ENCODE results near the gene SNAPC3. TPM values are rescaled to one million over a fixed set of nuclear protein-coding genes. Genes with fewer than 3 reads are reported as not detected.
"Not testable (repeated sequence)": the region's sequence is repeated elsewhere in the genome, so short reads cannot be mapped to it uniquely, and the experiment has no call there.

Gene SNAPC3
- total RNA-seq (2014; rRNA removed; shearing (Covaris generic); ENCODE audit: low replicate concordance): 53.4 and 63.0 TPM in 2 replicates

- H3K9me3 ChIP-seq (ENCODE audit: low read length): no peaks in the 10 kb centered on the region
- peak within 1 kb of the TSS; percentile 82 for H3K9ac ChIP-seq (ENCODE audit: low read length)
- H3K9me2 ChIP-seq (replicated peaks; ENCODE audit: insufficient read depth, low read length): no peaks in the 10 kb centered on the region
- peak; percentile 97 for DNase-seq
- H3K27ac ChIP-seq (ENCODE audit: low read length): peak within 1 kb of the TSS; percentile 67
- peaks cover 49% of the 10 kb centered on the region for H3K79me2 ChIP-seq (ENCODE audit: low read length)
- H2AFZ ChIP-seq (ENCODE audit: low read length): peak within 1 kb of the TSS; percentile 59
- peak within 1 kb of the TSS; percentile 88 for H3K4me2 ChIP-seq (ENCODE audit: low read depth, low read length, poor library complexity, severe bottlenecking)
- peak within 1 kb of the TSS; percentile 87 for H3K4me3 ChIP-seq (ENCODE audit: low read length)
- H4K20me1 ChIP-seq (ENCODE audit: insufficient read depth, low read depth, low read length): no peaks in the 10 kb centered on the region
- H3K27me3 ChIP-seq (ENCODE audit: low read length): no peaks in the 10 kb centered on the region
- peaks cover 29% of the 10 kb centered on the region for H3K36me3 ChIP-seq (ENCODE audit: insufficient read depth, low read length)
- peaks cover 52% of the 10 kb centered on the region for H3K4me1 ChIP-seq (ENCODE audit: low read length)
These were observed at the start of gene SNAPC3 for GRCh38 chr9:15422372-15423230. SNAPC3 (plus strand) TSS chr9:15422876; CDS start chr9:15422880, 4 bp downstream.

- H3K9me3 ChIP-seq (ENCODE audit: low read length): no peaks in the 10 kb centered on the region
- H3K9ac ChIP-seq (ENCODE audit: low read length): no peak overlapping the region
- H3K27ac ChIP-seq (ENCODE audit: low read length): no peak overlapping the region
- H3K4me1 ChIP-seq (ENCODE audit: low read length): no peaks in the 10 kb centered on the region
- H3K36me3 ChIP-seq (ENCODE audit: insufficient read depth, low read length): no peaks in the 10 kb centered on the region
- no peaks in the 10 kb centered on the region for H3K9me2 ChIP-seq (replicated peaks; ENCODE audit: insufficient read depth, low read length)
- H4K20me1 ChIP-seq (ENCODE audit: insufficient read depth, low read depth, low read length): no peaks in the 10 kb centered on the region
- no peak for DNase-seq
- no peaks in the 10 kb centered on the region for H3K79me2 ChIP-seq (ENCODE audit: low read length)
- H3K4me3 ChIP-seq (ENCODE audit: low read length): no peak overlapping the region
- H3K4me2 ChIP-seq (ENCODE audit: low read depth, low read length, poor library complexity, severe bottlenecking): no peak overlapping the region
- no peaks in the 10 kb centered on the region for H3K27me3 ChIP-seq (ENCODE audit: low read length)
- no peak overlapping the region for H2AFZ ChIP-seq (ENCODE audit: low read length)
These were observed 48.8 kb upstream of the SNAPC3 start for GRCh38 chr9:15373881-15374280.

- Histone ChIP-seq H3K9me2 (replicated peaks; ENCODE audit: insufficient read depth, low read length) (no peaks in the 10 kb centered on the region), H3K27me3 (ENCODE audit: low read length) (no peaks in the 10 kb centered on the region), H3K4me2 (ENCODE audit: low read depth, low read length, poor library complexity, severe bottlenecking) (no peak overlapping the region), H3K9ac (ENCODE audit: low read length) (no peak overlapping the region), H3K4me3 (ENCODE audit: low read length) (no peak overlapping the region), H4K20me1 (ENCODE audit: insufficient read depth, low read depth, low read length) (no peaks in the 10 kb centered on the region), H2AFZ (ENCODE audit: low read length) (no peak overlapping the region), H3K9me3 (ENCODE audit: low read length) (no peaks in the 10 kb centered on the region), H3K79me2 (ENCODE audit: low read length) (no peaks in the 10 kb centered on the region), H3K4me1 (ENCODE audit: low read length) (no peaks in the 10 kb centered on the region), H3K36me3 (ENCODE audit: insufficient read depth, low read length) (no peaks in the 10 kb centered on the region), H3K27ac (ENCODE audit: low read length) (no peak overlapping the region)
- peak; percentile 44 for DNase-seq
These were observed 48.4 kb upstream of the SNAPC3 start for GRCh38 chr9:15374310-15374709.

GRCh38 chr9:15374825-15375224, 47.9 kb upstream of the SNAPC3 start:
- H3K4me2 ChIP-seq (ENCODE audit: low read depth, low read length, poor library complexity, severe bottlenecking): no peak overlapping the region
- no peak overlapping the region for H3K4me3 ChIP-seq (ENCODE audit: low read length)
- H3K4me1 ChIP-seq (ENCODE audit: low read length): no peaks in the 10 kb centered on the region
- DNase-seq: no peak
- no peak overlapping the region for H2AFZ ChIP-seq (ENCODE audit: low read length)
- no peaks in the 10 kb centered on the region for H3K27me3 ChIP-seq (ENCODE audit: low read length)
- no peaks in the 10 kb centered on the region for H3K9me3 ChIP-seq (ENCODE audit: low read length)
- H3K36me3 ChIP-seq (ENCODE audit: insufficient read depth, low read length): no peaks in the 10 kb centered on the region
- no peak overlapping the region for H3K9ac ChIP-seq (ENCODE audit: low read length)
- H3K27ac ChIP-seq (ENCODE audit: low read length): no peak overlapping the region
- no peaks in the 10 kb centered on the region for H4K20me1 ChIP-seq (ENCODE audit: insufficient read depth, low read depth, low read length)
- H3K9me2 ChIP-seq (replicated peaks; ENCODE audit: insufficient read depth, low read length): no peaks in the 10 kb centered on the region
- no peaks in the 10 kb centered on the region for H3K79me2 ChIP-seq (ENCODE audit: low read length)

GRCh38 chr9:15377625-15378540, 44.8 kb upstream of the SNAPC3 start:
- Histone ChIP-seq H3K79me2 (ENCODE audit: low read length) (no peaks in the 10 kb centered on the region), H3K27ac (ENCODE audit: low read length) (no peak overlapping the region), H3K9ac (ENCODE audit: low read length) (no peak overlapping the region), H3K36me3 (ENCODE audit: insufficient read depth, low read length) (no peaks in the 10 kb centered on the region), H3K4me3 (ENCODE audit: low read length) (no peak overlapping the region), H3K27me3 (ENCODE audit: low read length) (no peaks in the 10 kb centered on the region), H3K9me3 (ENCODE audit: low read length) (no peaks in the 10 kb centered on the region), H3K4me1 (ENCODE audit: low read length) (no peaks in the 10 kb centered on the region), H3K4me2 (ENCODE audit: low read depth, low read length, poor library complexity, severe bottlenecking) (no peak overlapping the region), H4K20me1 (ENCODE audit: insufficient read depth, low read depth, low read length) (no peaks in the 10 kb centered on the region), H2AFZ (ENCODE audit: low read length) (no peak overlapping the region), H3K9me2 (replicated peaks; ENCODE audit: insufficient read depth, low read length) (no peaks in the 10 kb centered on the region)
- no peak for DNase-seq

- H4K20me1 ChIP-seq (ENCODE audit: insufficient read depth, low read depth, low read length); H3K9me3 ChIP-seq (ENCODE audit: low read length); H3K79me2 ChIP-seq (ENCODE audit: low read length); H3K36me3 ChIP-seq (ENCODE audit: insufficient read depth, low read length); H3K9me2 ChIP-seq (replicated peaks; ENCODE audit: insufficient read depth, low read length); H3K9ac ChIP-seq (ENCODE audit: low read length); DNase-seq; H3K4me1 ChIP-seq (ENCODE audit: low read length); H3K27ac ChIP-seq (ENCODE audit: low read length); H3K4me2 ChIP-seq (ENCODE audit: low read depth, low read length, poor library complexity, severe bottlenecking); H3K4me3 ChIP-seq (ENCODE audit: low read length); H2AFZ ChIP-seq (ENCODE audit: low read length); H3K27me3 ChIP-seq (ENCODE audit: low read length): not testable (repeated sequence)
These were observed 43.4 kb upstream of the SNAPC3 start for GRCh38 chr9:15379317-15379716.

- H3K27ac ChIP-seq (ENCODE audit: low read length); H3K27me3 ChIP-seq (ENCODE audit: low read length); H3K4me3 ChIP-seq (ENCODE audit: low read length); DNase-seq; H3K9me2 ChIP-seq (replicated peaks; ENCODE audit: insufficient read depth, low read length); H3K4me2 ChIP-seq (ENCODE audit: low read depth, low read length, poor library complexity, severe bottlenecking); H2AFZ ChIP-seq (ENCODE audit: low read length); H3K9ac ChIP-seq (ENCODE audit: low read length); H4K20me1 ChIP-seq (ENCODE audit: insufficient read depth, low read depth, low read length); H3K36me3 ChIP-seq (ENCODE audit: insufficient read depth, low read length); H3K79me2 ChIP-seq (ENCODE audit: low read length); H3K4me1 ChIP-seq (ENCODE audit: low read length); H3K9me3 ChIP-seq (ENCODE audit: low read length): not testable (repeated sequence)
These were observed 42.8 kb upstream of the SNAPC3 start for GRCh38 chr9:15379888-15380287.

GRCh38 chr9:15381491-15381890, 41.2 kb upstream of the SNAPC3 start:
- H3K27me3 ChIP-seq (ENCODE audit: low read length): no peaks in the 10 kb centered on the region
- no peak overlapping the region for H3K4me2 ChIP-seq (ENCODE audit: low read depth, low read length, poor library complexity, severe bottlenecking)
- H3K4me1 ChIP-seq (ENCODE audit: low read length): no peaks in the 10 kb centered on the region
- no peak for DNase-seq
- H3K9ac ChIP-seq (ENCODE audit: low read length): no peak overlapping the region
- H3K36me3 ChIP-seq (ENCODE audit: insufficient read depth, low read length): no peaks in the 10 kb centered on the region
- H3K9me2 ChIP-seq (replicated peaks; ENCODE audit: insufficient read depth, low read length): no peaks in the 10 kb centered on the region
- no peaks in the 10 kb centered on the region for H3K79me2 ChIP-seq (ENCODE audit: low read length)
- no peaks in the 10 kb centered on the region for H4K20me1 ChIP-seq (ENCODE audit: insufficient read depth, low read depth, low read length)
- no peak overlapping the region for H3K4me3 ChIP-seq (ENCODE audit: low read length)
- H2AFZ ChIP-seq (ENCODE audit: low read length): no peak overlapping the region
- no peak overlapping the region for H3K27ac ChIP-seq (ENCODE audit: low read length)
- H3K9me3 ChIP-seq (ENCODE audit: low read length): no peaks in the 10 kb centered on the region
